ENCODE results near the gene NMNAT1. TPM values are rescaled to one million over a fixed set of nuclear protein-coding genes. Genes with fewer than 3 reads are reported as not detected.
"Not testable (repeated sequence)": the region's sequence is repeated elsewhere in the genome, so short reads cannot be mapped to it uniquely, and the experiment has no call there.

Gene NMNAT1
- total RNA-seq, 1 experiment from 2014 or later: 8.6 TPM

GRCh38 chr1:9917495-9917894 lies 25.8 kb upstream of the NMNAT1 start:
- CTCF ChIA-PET; intact Hi-C loops (cut with micrococcal nuclease); H3K9me2 ChIP-seq (ENCODE audit: insufficient read depth); H3K9me3 ChIP-seq (ENCODE audit: control insufficient read depth in 1 of 2, insufficient read depth in 1 of 2, low read depth in 1 of 2, low read length in 2 of 2); ATAC-seq; H3K27ac ChIP-seq (ENCODE audit: low read depth, low read length); H3K4me1 ChIP-seq (ENCODE audit: control insufficient read depth in 1 of 2, insufficient read depth in 2 of 2, low read length in 2 of 2); BruUV-seq (replicated peaks); H4K20me1 ChIP-seq (ENCODE audit: insufficient read depth); H3K4me2 ChIP-seq (ENCODE audit: low read length); DNase-seq (ENCODE audit: low read depth, low spot score); H2AFZ ChIP-seq (ENCODE audit: low read depth, low read length, poor library complexity, severe bottlenecking); H3K27me3 ChIP-seq (ENCODE audit: insufficient read depth, low read length); H3K9ac ChIP-seq (ENCODE audit: low read length); H3K36me3 ChIP-seq (ENCODE audit: control insufficient read depth in 1 of 2, insufficient read depth in 2 of 2, low read length in 2 of 2); RAD21 ChIA-PET (ENCODE audit: low non-redundant PET in 1 of 2, low total read pairs in 2 of 2, uncharacterized antibody in 2 of 2, unreplicated experiment in 2 of 2); H3K4me3 ChIP-seq (replicated peaks in 1 of 2; ENCODE audit: low read depth in 1 of 2, low read length in 2 of 2); H3K79me2 ChIP-seq (ENCODE audit: insufficient read depth, low read length): not testable (repeated sequence)
- POLR2A ChIA-PET: interaction anchor here (1.2 kb wide), 1 partner anchor 26 kb away, joined by 4 read pairs; the partner anchor contains the start of genes LZIC and NMNAT1

- TF ChIP-seq, protein P1, sequence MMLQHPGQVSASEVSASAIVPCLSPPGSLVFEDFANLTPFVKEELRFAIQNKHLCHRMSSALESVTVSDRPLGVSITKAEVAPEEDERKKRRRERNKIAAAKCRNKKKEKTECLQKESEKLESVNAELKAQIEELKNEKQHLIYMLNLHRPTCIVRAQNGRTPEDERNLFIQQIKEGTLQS (IDR thresholded peaks at IDR 0.05): no peak
- TF ChIP-seq ZFX (IDR thresholded peaks at IDR 0.05) (no peak), CBX3 (IDR thresholded peaks at IDR 0.05; ENCODE audit: low read depth) (no peak), SIN3A (IDR thresholded peaks at IDR 0.05; ENCODE audit: low read depth) (no peak), YY1 (IDR thresholded peaks at IDR 0.05; ENCODE audit: extremely low read depth, insufficient replicate concordance, low read depth, low read length) (no peak), SP1 (IDR thresholded peaks at IDR 0.05; ENCODE audit: low read depth) (no peak)
- intact Hi-C loops (cut with micrococcal nuclease): no loop called here
- Histone ChIP-seq H3K36me3 (ENCODE audit: control insufficient read depth in 1 of 2, insufficient read depth in 2 of 2, low read length in 2 of 2) (no peaks in the 10 kb centered on the region), H3K4me1 (ENCODE audit: control insufficient read depth in 1 of 2, insufficient read depth in 2 of 2, low read length in 2 of 2) (no peaks in the 10 kb centered on the region), H4K20me1 (ENCODE audit: insufficient read depth) (no peaks in the 10 kb centered on the region), H3K9me2 (ENCODE audit: insufficient read depth) (no peaks in the 10 kb centered on the region), H3K4me3 (replicated peaks in 1 of 2; ENCODE audit: low read depth in 1 of 2, low read length in 2 of 2) (no peak overlapping the region), H3K9ac (ENCODE audit: low read length) (no peak overlapping the region), H3K79me2 (ENCODE audit: insufficient read depth, low read length) (no peaks in the 10 kb centered on the region), H3K4me2 (ENCODE audit: low read length) (no peak overlapping the region), H2AFZ (ENCODE audit: low read depth, low read length, poor library complexity, severe bottlenecking) (no peak overlapping the region), H3K9me3 (ENCODE audit: control insufficient read depth in 1 of 2, insufficient read depth in 1 of 2, low read depth in 1 of 2, low read length in 2 of 2) (no peaks in the 10 kb centered on the region), H3K27me3 (ENCODE audit: insufficient read depth, low read length) (no peaks in the 10 kb centered on the region), H3K27ac (ENCODE audit: low read depth, low read length) (no peak overlapping the region)
- ATAC-seq: no peak
- no peak for DNase-seq (ENCODE audit: low read depth, low spot score)
- ChIA-PET RAD21 (ENCODE audit: low non-redundant PET in 1 of 2, low total read pairs in 2 of 2, uncharacterized antibody in 2 of 2, unreplicated experiment in 2 of 2) (no interaction called here), CTCF (no interaction called here), POLR2A (interaction anchor here (1.2 kb wide), 1 partner anchor 25 kb away, joined by 4 read pairs; the partner anchor contains the start of genes LZIC and NMNAT1)
- BruUV-seq (replicated peaks): no TSS peak
Observed at GRCh38 chr1:9917901-9918300, 25.4 kb upstream of the NMNAT1 start.

Data from HCT116 (cell line).